Measurements from ENCODE around the gene UQCC3.
"Not testable (repeated sequence)": the region's sequence is repeated elsewhere in the genome, so short reads cannot be mapped to it uniquely, and the experiment has no call there.

The UQCC3 gene

DNA sequence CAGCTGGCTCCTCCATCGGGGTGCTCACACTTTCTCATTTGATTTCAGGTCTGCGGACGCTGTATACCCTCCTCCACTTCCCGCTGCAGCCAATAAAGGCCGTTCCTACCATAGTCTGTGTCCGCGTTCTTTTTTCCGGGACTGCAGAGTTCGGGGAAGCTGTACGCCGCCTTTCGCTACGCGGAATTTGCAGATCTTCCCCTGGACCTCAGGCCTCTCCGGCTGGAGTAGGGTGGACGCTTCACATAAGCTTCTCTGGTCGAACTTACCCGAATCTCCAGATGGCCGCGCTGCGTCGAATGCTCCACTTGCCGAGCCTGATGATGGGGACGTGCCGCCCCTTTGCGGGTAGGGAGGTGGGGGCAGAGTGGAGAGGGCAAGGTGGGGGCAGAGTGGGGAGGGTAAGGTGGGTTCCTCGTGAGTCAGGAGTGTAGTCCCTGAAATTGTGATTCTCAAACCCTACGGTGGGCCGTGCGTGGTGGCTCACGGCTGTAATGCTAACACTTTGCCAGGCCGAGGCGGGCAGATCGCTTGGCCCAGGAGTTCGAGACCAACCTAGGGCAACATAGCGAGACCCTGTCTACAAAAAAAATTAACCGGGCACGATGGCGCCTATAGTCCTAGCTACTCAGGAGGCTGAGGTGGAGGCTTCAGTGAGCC lies 5.7 kb upstream of the UQCC3 start:
- DNase-seq (ENCODE audit: low read depth in 2 of 2) = peak; percentile 62 to 68

DNA sequence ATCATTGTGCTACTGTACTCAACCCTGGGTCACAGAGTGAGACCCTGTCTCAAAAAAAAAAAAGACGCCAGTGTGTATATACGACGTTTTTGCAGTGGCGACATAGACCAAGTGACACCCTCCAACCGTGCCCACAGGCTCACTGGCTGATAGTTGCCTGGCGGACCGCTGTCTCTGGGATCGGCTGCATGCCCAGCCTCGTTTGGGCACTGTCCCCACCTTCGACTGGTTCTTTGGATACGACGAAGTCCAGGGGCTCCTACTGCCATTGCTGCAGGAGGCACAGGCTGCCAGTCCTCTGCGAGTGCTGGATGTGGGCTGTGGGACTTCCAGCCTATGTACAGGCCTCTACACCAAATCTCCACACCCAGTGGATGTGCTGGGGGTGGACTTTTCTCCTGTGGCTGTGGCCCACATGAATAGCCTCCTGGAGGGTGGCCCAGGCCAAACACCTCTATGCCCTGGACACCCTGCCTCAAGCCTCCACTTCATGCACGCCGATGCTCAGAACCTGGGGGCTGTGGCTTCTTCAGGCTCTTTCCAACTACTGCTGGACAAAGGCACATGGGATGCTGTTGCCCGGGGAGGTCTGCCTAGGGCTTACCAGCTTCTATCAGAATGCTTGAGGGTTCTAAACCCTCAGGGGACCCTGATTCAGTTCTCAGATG lies 5.1 kb upstream of the UQCC3 start:
- DNase-seq (ENCODE audit: low read depth in 2 of 2) = no peak

DNA sequence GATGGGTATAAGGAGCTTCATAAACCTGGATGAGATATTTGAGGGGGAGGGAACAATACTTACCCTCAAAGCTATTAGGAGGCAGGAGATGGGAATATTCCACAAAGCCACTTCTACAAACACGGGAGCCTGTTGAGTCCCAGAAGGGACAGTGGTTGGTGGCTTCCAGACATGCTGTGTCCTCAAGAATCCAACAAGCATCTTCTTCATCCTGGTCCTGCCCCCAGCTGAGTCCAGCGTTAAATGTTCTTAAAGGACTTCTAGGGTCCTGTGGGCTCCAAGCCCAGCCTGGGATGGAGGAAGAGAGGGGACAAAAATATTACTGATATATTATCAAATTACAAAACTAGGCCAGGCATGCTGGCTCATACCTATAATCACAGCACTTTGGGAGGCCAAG lies 4.0 kb upstream of the UQCC3 start:
- DNase-seq (ENCODE audit: low read depth in 2 of 2) = no peak

DNA sequence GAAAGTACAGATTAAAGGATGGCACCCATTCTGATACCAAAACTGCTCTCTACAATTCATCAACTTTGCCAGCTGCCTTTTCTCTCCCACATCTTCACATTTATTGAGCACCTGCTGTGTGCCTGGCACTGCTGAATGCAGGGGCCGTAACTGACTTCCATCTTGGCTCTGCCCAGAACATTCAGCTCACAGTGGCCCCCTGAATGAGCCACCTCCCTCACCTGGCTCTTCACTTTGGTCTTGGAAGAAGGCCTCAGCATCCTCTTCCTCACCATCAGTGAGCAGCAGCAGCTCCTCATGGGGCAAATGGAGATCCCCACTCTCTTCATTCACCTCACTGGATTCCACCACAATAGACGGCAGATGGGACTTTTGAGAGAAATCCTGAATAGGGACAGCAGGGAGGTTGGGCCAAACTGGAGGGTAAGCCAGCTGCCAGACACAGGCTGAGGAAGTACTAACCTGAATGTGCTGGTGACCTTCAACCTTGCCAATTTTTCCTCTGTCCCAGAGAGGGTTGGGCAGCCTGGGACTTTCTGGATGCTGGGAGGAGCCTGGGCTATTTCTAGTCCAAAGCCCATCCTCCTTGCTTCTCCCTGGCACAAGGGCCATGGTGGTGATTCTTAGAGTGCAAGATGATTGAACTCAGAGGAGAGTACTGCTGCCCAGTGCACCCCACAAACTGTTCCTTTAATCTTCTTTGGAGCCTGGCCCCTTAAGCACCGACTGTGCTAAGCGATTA lies 1.9 kb upstream of the UQCC3 start:
- DNase-seq (ENCODE audit: low read depth in 2 of 2) = no peak

DNA sequence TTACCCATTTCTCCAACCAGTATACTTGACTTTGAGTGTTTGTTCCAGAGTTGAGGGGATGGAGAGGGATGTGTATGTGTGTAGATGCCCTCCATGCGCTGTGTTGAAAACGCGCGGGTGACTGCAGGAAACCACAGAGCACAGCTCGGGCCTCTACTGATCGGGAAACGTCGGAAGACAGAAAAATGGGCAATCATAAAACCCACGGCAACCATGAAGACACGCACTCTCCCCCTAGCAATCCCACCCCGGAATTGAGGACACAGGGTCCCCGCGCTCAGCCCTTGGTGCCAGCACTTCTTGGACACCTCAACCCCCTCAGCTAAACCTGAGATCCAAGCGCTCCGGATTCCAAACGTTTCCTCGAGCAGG lies 251 bp upstream of the UQCC3 start:
- DNase-seq (ENCODE audit: low read depth in 2 of 2) = no peak

DNA sequence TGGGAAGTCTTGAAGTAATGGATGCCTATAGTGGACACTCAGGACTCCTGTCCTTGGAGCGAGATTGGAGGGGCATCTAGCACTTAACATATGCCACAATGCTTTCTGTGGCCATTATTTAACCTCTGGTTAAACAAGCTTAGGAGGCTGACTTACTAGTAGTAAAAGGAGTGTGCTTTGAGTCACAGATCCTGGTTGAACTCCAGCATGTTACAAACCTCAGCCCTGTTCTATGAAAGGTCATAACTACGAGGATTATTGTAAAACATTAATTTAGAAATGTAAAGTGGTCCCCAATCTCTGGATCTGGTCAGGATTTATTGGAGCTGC lies 1.7 kb downstream of the UQCC3 start:
- DNase-seq (ENCODE audit: low read depth in 2 of 2) = no peak

DNA sequence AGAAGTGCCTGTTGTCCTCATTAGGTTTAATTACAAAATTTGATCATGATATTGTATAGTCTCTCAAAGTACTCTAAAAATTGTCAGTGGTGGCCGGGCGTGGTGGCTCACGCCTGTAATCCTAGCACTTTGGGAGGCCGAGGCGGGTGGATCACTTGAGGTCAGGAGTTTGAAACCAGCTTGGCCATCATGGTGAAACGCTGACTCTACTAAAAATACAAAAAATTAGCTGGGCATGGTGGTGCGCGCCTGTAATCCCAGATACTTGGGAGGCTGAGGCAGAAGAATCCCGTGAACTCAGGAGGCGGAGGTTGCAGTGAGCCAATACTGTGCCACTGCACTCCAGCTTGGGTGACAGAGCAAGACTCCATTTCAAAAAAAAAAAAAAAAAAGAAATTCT lies 3.9 kb downstream of the UQCC3 start:
- DNase-seq (ENCODE audit: low read depth in 2 of 2) = not testable (repeated sequence)

DNA sequence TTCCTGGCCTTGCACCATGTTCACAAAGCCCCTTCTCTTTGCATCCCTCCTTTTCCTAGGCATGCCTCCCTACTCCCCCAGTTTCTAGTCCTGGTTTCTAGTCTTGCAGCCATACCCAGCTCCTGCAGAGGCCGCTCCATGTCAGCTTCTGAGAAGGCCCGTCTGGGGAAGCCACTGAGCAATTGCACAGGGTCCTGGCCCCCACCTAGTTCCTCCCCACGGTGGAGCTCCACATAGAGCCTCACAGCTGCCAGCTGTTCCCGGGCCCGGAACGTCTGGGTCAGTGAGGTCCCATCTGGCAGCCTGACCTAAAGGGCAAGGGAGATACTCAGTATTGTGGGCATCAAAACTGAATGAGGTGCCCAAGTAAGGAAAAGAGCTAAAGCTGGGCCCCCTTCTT lies 5.2 kb downstream of the UQCC3 start:
- DNase-seq (ENCODE audit: low read depth in 2 of 2) = no peak

DNA sequence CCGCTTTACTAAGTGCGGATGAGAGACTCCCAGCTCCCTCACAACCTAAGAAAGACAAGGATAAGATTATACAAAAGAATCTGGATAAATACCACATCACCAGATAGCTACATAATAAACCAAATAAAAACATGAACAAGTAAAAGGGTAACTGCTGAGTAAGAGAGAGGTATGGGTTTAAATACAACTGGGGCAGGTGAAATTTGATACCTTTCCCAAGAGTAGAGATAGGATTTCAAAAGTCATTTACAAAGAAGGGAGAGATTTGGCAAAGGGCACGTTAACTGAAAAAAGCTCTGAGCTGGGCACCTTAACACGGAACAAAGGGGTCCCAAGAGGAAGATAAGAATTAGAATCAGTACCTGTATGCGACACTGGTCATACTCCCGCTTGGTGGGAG lies 5.7 kb downstream of the UQCC3 start:
- DNase-seq (ENCODE audit: low read depth in 2 of 2) = no peak

DNA sequence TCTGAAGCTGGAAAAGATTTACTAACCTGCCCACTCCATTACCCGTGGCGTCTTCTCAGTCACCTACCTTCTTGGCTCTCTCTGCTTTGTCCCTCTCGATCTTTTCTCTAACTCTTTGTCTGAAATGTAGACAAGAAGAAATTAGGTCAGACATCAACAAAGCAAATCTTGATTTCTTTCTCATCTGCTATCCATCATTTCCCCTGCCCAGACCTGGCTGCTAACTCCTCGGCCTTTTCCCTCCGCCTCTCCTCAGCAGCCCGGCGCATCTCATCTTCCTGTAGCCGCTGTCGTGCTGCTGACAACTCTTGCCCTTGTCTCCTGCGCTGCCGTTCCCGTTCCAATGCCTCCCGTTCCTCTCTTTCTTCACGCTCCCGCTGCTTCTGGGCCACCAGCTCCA lies 6.2 kb downstream of the UQCC3 start:
- no peak for DNase-seq (ENCODE audit: low read depth in 2 of 2)

DNA sequence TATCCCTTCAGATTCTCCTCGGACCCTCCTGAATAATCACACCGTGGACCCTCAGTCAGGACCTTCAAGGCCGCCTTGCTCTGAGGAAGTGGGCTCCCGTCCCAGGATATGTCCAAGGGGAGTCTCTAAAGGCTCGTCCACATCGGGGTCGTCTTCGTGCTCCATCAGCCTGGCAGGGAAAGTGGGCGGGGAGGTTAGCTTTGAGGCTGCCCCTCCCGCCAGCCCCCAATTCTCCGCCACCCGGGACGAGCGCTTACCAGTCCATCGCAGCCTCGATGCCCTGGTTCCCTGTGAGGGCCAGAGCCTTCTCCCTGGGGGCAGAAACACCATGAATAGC lies 6.9 kb downstream of the UQCC3 start:
- DNase-seq (ENCODE audit: low read depth in 2 of 2) = no peak

DNA sequence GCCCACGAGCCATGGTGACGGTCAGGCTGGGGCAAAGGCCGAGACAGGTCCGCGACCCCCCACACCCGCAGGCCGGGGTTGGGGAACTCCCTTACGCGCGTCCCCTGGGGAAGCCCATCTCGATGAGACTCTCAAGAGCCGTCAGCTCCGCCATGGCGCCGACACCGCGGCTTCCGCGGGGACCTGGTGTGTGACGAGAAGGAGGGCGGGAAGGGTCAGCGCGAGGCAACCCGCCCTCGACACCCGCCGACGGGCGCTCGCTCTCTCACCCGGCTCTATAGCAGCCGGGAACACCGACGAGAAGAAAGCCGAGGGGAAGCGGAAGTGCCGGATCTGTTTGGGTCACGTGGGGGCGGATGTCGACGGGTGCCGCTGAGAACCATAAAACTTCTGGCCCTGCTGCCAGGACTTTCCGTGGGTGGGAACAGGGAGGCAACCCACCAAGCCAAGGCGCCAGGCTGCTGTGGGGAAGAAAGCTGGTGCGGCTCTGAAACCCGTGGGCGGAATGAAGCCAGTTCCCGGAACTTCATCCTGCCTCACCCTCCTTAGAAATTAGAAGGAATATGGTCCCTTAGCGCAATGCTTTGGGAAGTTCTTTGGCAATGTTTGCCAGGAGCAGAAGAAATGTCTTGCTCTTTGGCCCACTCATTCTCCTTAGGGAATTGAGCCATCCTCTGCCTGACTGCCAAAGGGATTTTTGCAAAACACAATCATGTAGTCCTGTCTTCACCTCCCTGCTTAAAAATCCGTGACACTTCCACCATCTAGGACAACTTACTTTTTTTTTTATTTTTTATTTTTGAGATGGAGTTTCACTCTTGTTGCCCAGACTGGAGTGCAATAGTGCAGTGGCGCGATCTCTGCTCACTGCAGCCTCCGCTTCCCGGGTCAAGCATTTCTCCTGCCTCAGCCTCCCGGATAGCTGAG lies 7.6 kb downstream of the UQCC3 start, which contains the start of gene UBXN1:
UBXN1 (minus strand) TSS at position 304 of the 927 bp plus-strand sequence; CDS start at position 154, 150 bp downstream.
- DNase-seq (ENCODE audit: low read depth in 2 of 2) = peak; percentile 72 to 81

DNA sequence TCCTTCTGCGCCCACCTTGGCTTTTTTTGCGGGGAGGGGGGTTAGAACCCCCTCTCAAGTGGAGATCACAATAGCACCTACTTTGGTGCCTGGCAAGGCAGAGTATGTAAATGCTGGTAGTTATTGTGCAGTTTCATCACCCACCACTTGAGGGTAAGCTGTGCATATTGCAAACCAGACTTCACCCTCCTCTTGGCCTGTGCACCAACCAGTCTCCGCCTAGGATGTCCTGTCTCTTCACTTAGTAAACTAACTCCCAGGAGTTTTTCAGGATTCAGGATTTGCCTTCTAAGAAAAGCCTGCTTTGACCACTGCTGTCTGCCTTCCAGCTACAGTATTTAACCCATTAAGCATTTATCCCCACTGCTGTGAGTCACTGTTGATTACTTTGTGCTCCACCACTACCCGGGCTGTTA lies 9.4 kb downstream of the UQCC3 start:
- no peak for DNase-seq (ENCODE audit: low read depth in 2 of 2)

DNA sequence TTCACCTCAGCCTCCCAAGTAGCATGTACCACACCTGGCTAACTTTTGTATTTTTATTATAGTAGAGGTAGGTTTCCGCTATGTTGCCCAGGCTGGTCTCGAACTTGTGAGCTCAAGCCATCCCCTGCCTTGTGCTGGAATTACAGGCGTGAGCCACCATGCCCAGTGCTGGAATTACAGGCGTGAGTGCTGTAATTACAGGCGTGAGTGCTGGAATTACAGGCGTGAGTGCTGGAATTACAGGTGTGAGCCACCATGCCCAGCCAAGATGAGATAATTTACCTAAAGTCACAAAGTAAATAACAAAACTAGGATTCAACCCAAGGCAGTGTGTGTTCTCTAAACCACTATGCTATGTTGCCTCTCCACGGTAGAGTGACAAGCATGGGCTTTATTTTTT lies 11.0 kb downstream of the UQCC3 start:
- DNase-seq (ENCODE audit: low read depth in 2 of 2) = no peak

DNA sequence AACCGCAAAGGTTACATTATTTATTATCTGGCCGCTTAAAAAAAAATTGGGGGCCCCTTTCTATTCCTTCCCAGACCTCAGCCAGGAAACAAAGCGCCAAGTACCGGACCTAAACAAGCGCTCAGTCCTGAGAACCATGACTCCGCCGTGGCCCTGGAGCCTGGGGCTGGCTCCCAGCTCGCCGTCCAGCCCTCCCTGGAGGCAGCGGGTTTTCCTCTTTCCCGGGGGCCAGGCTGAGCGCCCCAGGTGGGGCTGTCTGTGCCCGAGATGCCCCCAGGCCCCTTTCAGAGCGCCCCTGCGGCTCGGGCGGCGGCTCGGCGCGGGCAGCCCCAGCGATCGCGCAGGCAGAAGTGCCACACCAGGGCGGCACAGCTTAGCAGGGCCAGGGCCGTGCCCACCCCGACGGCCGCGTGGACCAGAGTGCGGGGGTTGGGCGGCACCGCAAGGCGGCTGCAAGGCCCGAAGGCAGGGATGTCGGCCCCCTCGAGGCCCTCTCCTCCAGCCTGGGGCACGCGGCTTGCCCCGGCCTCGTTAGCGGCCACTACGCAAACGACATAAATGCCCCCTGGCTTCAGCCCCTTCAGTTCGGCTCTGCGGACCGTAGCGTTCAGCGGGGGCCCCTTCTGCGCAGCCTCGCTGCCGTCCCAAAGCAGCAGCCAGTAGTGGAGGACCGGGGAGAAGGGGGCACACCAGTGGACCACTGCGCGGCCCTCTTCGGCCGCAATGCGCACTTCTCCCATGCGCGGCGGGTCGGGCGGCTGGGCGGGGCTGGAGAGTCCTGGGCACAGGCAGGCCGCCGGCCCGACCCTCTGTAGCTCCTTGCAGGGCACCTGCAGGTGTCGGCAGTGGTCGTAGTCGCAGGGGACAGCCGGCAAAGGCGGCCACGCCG lies 16.3 kb downstream of the UQCC3 start:
- no peak for DNase-seq (ENCODE audit: low read depth in 2 of 2)

DNA sequence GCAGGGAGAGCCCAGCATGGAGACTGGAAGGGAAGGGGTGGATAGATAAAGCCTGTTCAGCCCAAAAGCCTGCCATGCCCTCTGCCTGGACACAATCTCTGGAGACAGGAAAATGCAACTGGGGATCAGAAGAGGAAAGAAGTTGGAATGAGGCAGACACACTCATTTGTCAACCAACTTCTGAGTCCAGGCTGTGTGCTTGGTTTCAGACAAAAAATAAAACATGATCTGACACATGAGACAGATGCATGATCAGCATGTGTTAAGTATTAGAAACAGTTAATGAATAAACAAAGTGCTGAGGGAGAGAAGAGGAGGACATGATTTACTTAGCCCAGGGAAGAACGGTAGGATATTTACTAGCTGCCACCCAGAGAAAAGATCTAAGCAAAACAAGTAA lies 17.0 kb downstream of the UQCC3 start:
- DNase-seq (ENCODE audit: low read depth in 2 of 2) = no peak

DNA sequence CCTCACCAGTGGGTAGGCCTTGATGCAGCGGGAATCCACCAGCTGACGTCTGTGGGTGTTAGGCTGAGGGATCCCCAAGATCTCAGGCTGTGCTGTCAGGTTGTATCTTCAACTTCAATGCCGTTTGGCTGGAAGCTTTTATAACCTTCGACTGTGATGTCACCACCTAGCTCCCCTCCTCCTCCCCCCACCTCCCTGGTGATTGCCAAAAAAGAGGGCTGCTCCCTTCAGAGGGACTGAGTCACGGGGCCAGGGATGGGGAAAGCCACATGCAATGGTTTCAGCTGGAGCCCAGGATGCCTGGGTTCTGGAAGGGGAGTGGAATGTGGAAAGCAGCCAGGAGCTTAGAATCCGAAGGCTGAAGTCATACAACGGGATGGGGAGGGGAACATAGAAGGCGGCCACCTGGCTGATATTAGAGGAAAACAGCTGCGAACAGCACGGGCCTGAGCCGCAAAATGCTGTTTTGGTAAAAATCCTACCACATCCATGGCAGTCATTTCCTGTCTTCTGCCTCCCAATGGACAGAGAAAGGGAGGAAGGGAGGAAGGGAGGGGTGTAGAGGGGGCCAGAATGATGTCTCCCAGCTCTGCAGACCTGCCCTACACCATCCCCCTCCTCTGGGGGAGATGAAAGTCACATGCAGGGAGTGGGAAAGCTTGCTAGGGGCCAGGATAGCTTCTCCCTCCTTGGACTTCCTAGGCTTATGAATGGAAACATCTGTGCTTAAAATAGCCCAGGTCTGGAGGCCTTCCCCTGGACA lies 18.1 kb downstream of the UQCC3 start, which contains the start of gene LRRN4CL:
LRRN4CL (minus strand) TSS at position 110 of the 763 bp plus-strand sequence. CDS start 1,022 bp downstream, outside the sequence.
- no peak for DNase-seq (ENCODE audit: low read depth in 2 of 2)

DNA sequence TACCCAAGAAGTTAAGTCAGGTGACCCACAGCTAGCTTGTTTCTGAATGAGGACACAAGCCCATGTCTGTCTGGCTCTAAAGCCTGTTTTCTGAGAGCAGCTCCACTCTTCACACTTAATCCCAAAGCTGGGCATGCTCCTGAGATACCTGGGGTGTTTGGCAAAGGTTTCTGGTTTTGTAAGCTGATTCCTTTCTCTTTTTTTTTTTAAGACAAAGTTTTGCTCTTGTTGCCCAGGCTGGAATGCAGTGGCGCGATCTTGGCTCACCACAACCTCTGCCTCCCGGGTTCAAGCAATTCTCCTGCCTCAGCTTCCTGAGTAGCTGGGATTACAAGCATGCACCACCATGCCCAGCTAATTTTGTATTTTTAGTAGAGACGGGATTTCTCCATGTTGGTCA lies 22.2 kb downstream of the UQCC3 start:
- not testable (repeated sequence) for DNase-seq (ENCODE audit: low read depth in 2 of 2)

DNA sequence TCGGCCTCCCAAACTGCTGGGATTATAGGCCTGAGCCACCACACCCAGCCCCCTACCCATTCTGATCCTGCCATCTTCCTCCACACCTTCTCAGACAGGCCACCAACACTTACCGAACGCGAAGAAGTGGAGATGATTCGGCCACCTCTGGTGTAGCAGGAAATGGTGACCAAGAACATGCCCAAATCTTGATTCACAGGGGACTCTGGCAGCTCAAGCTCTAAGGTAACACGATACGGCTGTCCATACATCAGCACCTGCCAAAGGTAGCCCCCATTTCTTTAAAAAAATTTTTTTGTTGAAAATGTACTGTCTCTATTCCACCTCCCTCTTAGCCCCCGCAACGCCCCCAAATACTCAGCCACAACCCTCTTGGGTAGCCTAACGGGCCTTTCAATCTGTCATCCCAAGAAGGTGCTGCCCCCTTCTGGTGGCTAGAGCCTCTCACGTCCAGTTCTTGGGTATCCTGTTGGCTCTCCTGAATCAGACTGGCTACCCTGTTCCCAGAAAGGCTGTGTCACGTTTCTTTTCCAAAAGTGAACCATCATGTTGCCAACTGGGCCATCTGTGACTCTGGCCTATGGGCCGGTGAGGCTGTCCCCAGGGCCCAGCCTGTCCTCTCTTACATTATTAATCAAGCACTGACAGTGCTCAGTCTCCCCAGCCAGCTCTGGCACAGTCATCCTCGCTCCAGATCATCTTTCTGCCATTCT lies 23.1 kb downstream of the UQCC3 start:
- peak; percentile 54 to 60 for DNase-seq (ENCODE audit: low read depth in 2 of 2)

DNA sequence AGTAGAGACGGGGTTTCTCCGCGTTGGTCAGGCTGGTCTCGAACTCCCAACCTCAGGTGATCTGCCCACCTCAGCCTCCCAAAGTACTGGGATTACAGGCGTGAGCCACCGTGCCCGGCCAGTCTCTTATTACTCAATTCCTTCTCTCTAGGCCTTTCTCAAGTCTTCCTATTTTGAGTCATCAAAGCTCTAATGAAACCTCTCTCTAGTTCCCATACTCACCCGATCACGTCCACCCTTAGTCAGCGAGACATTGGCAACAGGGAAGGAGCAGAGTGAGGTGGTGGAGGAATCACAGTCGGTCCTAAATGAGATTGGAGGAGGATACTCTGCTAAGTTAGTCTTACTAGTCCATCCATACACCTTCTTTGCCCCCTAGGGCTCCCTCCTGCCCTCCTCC lies 30.8 kb downstream of the UQCC3 start:
- DNase-seq (ENCODE audit: low read depth in 2 of 2) = no peak

Data from stimulated activated CD8-positive, alpha-beta memory T cell treated with anti-CD3 and anti-CD28 coated beads, Interleukin-15, amount 100 ng/mL, for 4 hours (primary cell).